ENCODE measurements around the gene SPATA31C1.
"Not testable (repeated sequence)": the region's sequence is repeated elsewhere in the genome, so short reads cannot be mapped to it uniquely, and the experiment has no call there.

The SPATA31C1 gene

GRCh38 chr9:87887661-87888480, 29.9 kb upstream of the SPATA31C1 start:
- DNase-seq: no peak

- no peak for DNase-seq
These were observed 29.3 kb upstream of the SPATA31C1 start for GRCh38 chr9:87888501-87888900.

- DNase-seq: no peak
These were observed 28.5 kb upstream of the SPATA31C1 start for GRCh38 chr9:87889065-87889881.

GRCh38 chr9:87889882-87890252, 27.9 kb upstream of the SPATA31C1 start:
- no peak for DNase-seq

- DNase-seq: no peak
These were observed 26.9 kb upstream of the SPATA31C1 start for GRCh38 chr9:87890837-87891236.

- no peak for DNase-seq
These were observed 26.0 kb upstream of the SPATA31C1 start for GRCh38 chr9:87891754-87892153.

GRCh38 chr9:87892956-87893355, 24.8 kb upstream of the SPATA31C1 start:
- DNase-seq: no peak

- no peak for DNase-seq
These were observed 22.6 kb upstream of the SPATA31C1 start for GRCh38 chr9:87894998-87895625.

GRCh38 chr9:87896891-87897290, 20.9 kb upstream of the SPATA31C1 start:
- no peak for DNase-seq

- peak; percentile 42 for DNase-seq
These were observed 19.6 kb upstream of the SPATA31C1 start for GRCh38 chr9:87898151-87898550.

- DNase-seq: not testable (repeated sequence)
These were observed 15.4 kb upstream of the SPATA31C1 start for GRCh38 chr9:87902371-87902770.

- no peak for DNase-seq
These were observed 8.3 kb upstream of the SPATA31C1 start for GRCh38 chr9:87909310-87910041.

GRCh38 chr9:87910821-87911220, 6.9 kb upstream of the SPATA31C1 start:
- DNase-seq: no peak

GRCh38 chr9:87919013-87919412, 1.3 kb downstream of the SPATA31C1 start:
- not testable (repeated sequence) for DNase-seq

- DNase-seq: not testable (repeated sequence)
These were observed 3.8 kb downstream of the SPATA31C1 start for GRCh38 chr9:87921561-87921960.

- not testable (repeated sequence) for DNase-seq
These were observed 5.2 kb downstream of the SPATA31C1 start for GRCh38 chr9:87923012-87923411.

- DNase-seq: not testable (repeated sequence)
These were observed 7.1 kb downstream of the SPATA31C1 start for GRCh38 chr9:87924851-87925250.

GRCh38 chr9:87929152-87929551, 11.4 kb downstream of the SPATA31C1 start:
- DNase-seq: not testable (repeated sequence)

- DNase-seq: not testable (repeated sequence)
These were observed 16.7 kb downstream of the SPATA31C1 start for GRCh38 chr9:87934444-87934843.

- DNase-seq: not testable (repeated sequence)
These were observed 19.6 kb downstream of the SPATA31C1 start for GRCh38 chr9:87937352-87937751.

GRCh38 chr9:87937918-87938317, 20.2 kb downstream of the SPATA31C1 start:
- DNase-seq: not testable (repeated sequence)

- DNase-seq: not testable (repeated sequence)
These were observed 20.6 kb downstream of the SPATA31C1 start for GRCh38 chr9:87938336-87938735.

GRCh38 chr9:87939096-87939495, 21.3 kb downstream of the SPATA31C1 start:
- not testable (repeated sequence) for DNase-seq
